ENCODE data around the gene STK33.

The STK33 gene

GRCh38 chr11:8593935-8594909 is at the start of gene STK33:
STK33 (minus strand) TSS chr11:8594228; CDS start chr11:8474905, 119,323 bp downstream.
- TF ChIP-seq CTCF (IDR thresholded peaks at IDR 0.05; ENCODE audit: low read depth, low read length), result no peak
- peak; percentile 51 for DNase-seq (ENCODE audit: low read depth, low spot score)
- peak within 1 kb of the TSS; percentile 58 for H3K4me3 ChIP-seq (ENCODE audit: low read depth, low read length)
- in situ Hi-C loops (cut with HindIII; ENCODE audit: low sequenced_read_pairs), result no loop called here

GRCh38 chr11:8642196-8642841 is 48.3 kb upstream of the STK33 start:
- H3K4me3 ChIP-seq (ENCODE audit: low read depth, low read length), result no peak overlapping the region
- no peak for TF ChIP-seq CTCF (IDR thresholded peaks at IDR 0.05; ENCODE audit: low read depth, low read length)
- DNase-seq (ENCODE audit: low read depth, low spot score), result no peak
- in situ Hi-C loops (cut with HindIII; ENCODE audit: low sequenced_read_pairs), result no loop called here

DNA sequence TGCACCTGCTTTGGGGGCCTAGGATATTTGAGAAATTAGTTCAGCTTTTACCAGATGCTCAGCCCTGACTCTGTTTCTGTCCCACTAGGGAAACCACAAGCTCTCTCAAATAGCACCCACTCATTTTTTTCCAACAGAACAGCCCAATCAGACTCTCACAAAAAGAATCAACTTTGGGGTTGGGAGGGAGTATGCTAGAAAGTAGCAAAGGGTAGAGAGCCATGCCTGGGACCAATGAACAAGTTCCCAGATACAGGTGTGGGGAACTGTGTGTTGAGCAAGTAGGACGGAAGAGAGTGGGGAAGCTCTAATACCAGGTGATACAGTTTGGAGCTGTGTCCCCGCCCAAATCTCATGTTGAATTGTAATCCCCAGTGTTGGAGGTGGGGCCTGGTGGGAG is 47.3 kb upstream of the STK33 start:
- in situ Hi-C loops (cut with HindIII; ENCODE audit: low sequenced_read_pairs), result no loop called here
- H3K4me3 ChIP-seq (ENCODE audit: low read depth, low read length), result no peak overlapping the region
- no peak for TF ChIP-seq CTCF (IDR thresholded peaks at IDR 0.05; ENCODE audit: low read depth, low read length)
- DNase-seq (ENCODE audit: low read depth, low spot score), result no peak

- DNase-seq (ENCODE audit: low read depth, low spot score), result no peak
- in situ Hi-C loops (cut with HindIII; ENCODE audit: low sequenced_read_pairs), result no loop called here
- H3K4me3 ChIP-seq (ENCODE audit: low read depth, low read length), result no peak overlapping the region
- no peak for TF ChIP-seq CTCF (IDR thresholded peaks at IDR 0.05; ENCODE audit: low read depth, low read length)
These were observed 46.4 kb upstream of the STK33 start for GRCh38 chr11:8640267-8640906.

- H3K4me3 ChIP-seq (ENCODE audit: low read depth, low read length), result no peak overlapping the region
- TF ChIP-seq CTCF (IDR thresholded peaks at IDR 0.05; ENCODE audit: low read depth, low read length), result no peak
- in situ Hi-C loops (cut with HindIII; ENCODE audit: low sequenced_read_pairs), result no loop called here
- DNase-seq (ENCODE audit: low read depth, low spot score), result no peak
These were observed 45.6 kb upstream of the STK33 start for GRCh38 chr11:8639655-8640054.

GRCh38 chr11:8638300-8638699 is 44.3 kb upstream of the STK33 start:
- peak; percentile 27 for DNase-seq (ENCODE audit: low read depth, low spot score)
- no peak overlapping the region for H3K4me3 ChIP-seq (ENCODE audit: low read depth, low read length)
- in situ Hi-C loops (cut with HindIII; ENCODE audit: low sequenced_read_pairs), result no loop called here
- TF ChIP-seq CTCF (IDR thresholded peaks at IDR 0.05; ENCODE audit: low read depth, low read length), result no peak

All from astrocyte of the spinal cord (primary cell).